Activated naive CD4-positive, alpha-beta T cell treated with anti-CD3 and anti-CD28 coated beads, Interleukin-2, amount 10 ng/mL, durations not matched to agents 5 hours and 36 hours (primary cell): ENCODE results near the gene DENND4C. TPM values are rescaled to one million over a fixed set of nuclear protein-coding genes. Genes with fewer than 3 reads are reported as not detected.

Experiments used
- total RNA-seq, 2 experiments: library from RNA; stranded (reverse); gene quantifications; one replicate each; pipeline ENCODE4 v1.2.3, GENCODE V29; 2021

DENND4C gene
- total RNA-seq, result 10 to 100 TPM; 43.0 to 44.2 TPM

DNA sequence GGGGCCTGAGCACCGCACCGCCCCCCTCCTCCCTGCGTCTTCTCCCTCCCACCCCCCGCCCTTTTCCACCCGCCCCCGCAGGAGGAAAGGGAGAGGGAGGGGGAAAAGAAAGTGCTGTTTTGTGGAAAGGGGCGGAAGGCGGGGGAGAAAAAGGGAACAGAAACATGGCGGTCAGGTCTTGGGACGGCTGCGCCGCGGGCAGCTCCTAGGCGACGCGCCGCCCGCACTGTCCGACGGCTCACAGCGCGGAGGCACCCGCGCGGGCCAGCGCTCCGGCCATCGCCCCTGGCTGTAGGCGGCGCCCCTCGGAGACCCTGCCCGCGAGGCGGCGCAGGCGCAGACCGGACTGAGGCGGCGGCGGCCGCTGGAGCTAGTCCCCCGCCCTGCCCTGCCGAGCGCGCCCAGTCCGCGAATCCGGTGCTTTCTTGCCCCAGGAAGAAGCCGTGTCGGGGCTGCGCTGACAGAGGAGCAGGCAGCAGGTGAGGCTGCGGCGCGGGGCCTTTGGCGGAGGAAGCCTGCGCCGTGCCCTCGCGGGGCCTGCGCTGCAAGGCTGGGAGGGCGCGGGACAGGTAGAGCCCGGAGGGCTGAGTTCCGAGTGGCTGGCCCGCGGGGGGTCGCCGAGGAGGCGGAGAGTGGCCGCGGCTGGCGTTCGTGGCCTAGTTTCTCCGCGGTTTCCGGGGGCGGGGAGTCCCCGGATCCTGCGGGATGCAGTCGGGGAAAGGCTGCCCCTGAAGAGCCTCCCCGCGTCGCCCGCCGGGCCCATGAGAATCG is at the start of gene DENND4C:
TSS of gene DENND4C (plus strand) at position 339 of the 771 bp plus-strand sequence. CDS start 45,482 bp downstream, outside the sequence.

GRCh38 chr9:19408693-19409400 is 178.4 kb downstream of the DENND4C start, which contains the start of gene ACER2:
ACER2 (plus strand) TSS chr9:19409009; CDS start chr9:19409085, 76 bp downstream.

Other genes with a start within 250 kb of the DENND4C start
- under 1 TPM in 1 of 2 experiments, not detected in 1; 0.13 TPM for gene SAXO1, start 197.5 kb upstream of the DENND4C start, total RNA-seq
- gene RRAGA, start 181.3 kb upstream of the DENND4C start, total RNA-seq, result 10 to 100 TPM; 45.7 to 45.9 TPM
- gene HAUS6, start 127.8 kb upstream of the DENND4C start, total RNA-seq, result 10 to 100 TPM; 19.2 to 20.3 TPM
- gene PLIN2, start 103.2 kb upstream of the DENND4C start, total RNA-seq, result 10 to 100 TPM; 53.2 to 57.9 TPM
- 1,000 to 10,000 TPM; 3,378 to 3,445 TPM for gene RPS6, start 149.5 kb downstream of the DENND4C start, total RNA-seq
- gene ACER2, start 178.3 kb downstream of the DENND4C start, total RNA-seq, result 1 to 10 TPM; 2.4 to 2.6 TPM